Uterus (tissue), 4 donors: ENCODE results near the gene CFAP119. TPM values are rescaled to one million over a fixed set of nuclear protein-coding genes. Genes with fewer than 3 reads are reported as not detected.

Source experiments
- DNase-seq, 2 donors: peaks; one replicate each; pipeline ENCODE4 v3.0.0-alpha.2; 2019 to 2020
- H3K27ac ChIP-seq, 2 donors: fragments of 200-600 bp; sonication (generic); 1 replicate in 1 of 2; 2 replicates in 1 of 2; pipeline ENCODE4 v1.5.1; 2016 to 2018
- H3K27me3 ChIP-seq, 2 donors: fragments of 200-600 bp; sonication (generic); one replicate each; pipeline ENCODE4 v1.5.1; 2018 to 2019; ENCODE audit warnings: control low read depth in 1 of 2
- H3K36me3 ChIP-seq, 2 donors: fragments of 200-600 bp; sonication (generic); one replicate each; pipeline ENCODE4 v1.5.1; 2019; ENCODE audit warnings: control low read depth in 1 of 2
- H3K4me1 ChIP-seq, 2 donors: fragments of 200-600 bp; sonication (generic); one replicate each; pipeline ENCODE4 v1.5.1; 2018 to 2019; ENCODE audit warnings: control low read depth in 1 of 2
- H3K4me3 ChIP-seq, 2 donors: fragments of 200-600 bp; sonication (generic); 1 replicate in 1 of 2; 2 replicates in 1 of 2; pipeline ENCODE4 v1.5.1; 2018 to 2019; ENCODE audit warnings: mild to moderate bottlenecking in 1 of 2
- H3K9me3 ChIP-seq, 2 donors: fragments of 200-600 bp; sonication (generic); one replicate each; pipeline ENCODE4 v1.5.1; 2019; ENCODE audit warnings: control low read depth in 1 of 2
- POLR2A ChIP-seq, 2 donors: fragments of 450-650 bp; IDR thresholded peaks; one replicate each; pipeline ENCODE4 v1.6.1; 2016; ENCODE audit warnings: antibody characterized with exemption in 2 of 2, mild to moderate bottlenecking in 1 of 2, moderate library complexity in 1 of 2
- intact Hi-C: fragments of 100-400 bp; cut with DNase I; formaldehyde crosslinking; loops from one replicate; pipeline ENCODE4 v1.15.1; 2023; ENCODE audit warnings: low total_unique reads
- total RNA-seq, 4 donors: library from RNA; depleted of rRNA in 3 of 4; stranded (reverse); fragments of >200 nt in 3 of 4; gene quantifications; one replicate each; pipeline versions ENCODE4 v1.1.0 to v1.2.4, GENCODE V29; 2014 to 2023
- TF ChIP-seq, protein P1 (sequence below), 4 experiments: fragments of 200-600 bp in 2 of 4; fragments of 450-650 bp in 2 of 4; sonication (generic) in 2 of 4; IDR thresholded peaks; one replicate each; pipeline ENCODE4 v1.5.1; 2016 to 2019; ENCODE audit warnings: antibody characterized with exemption in 4 of 4, mild to moderate bottlenecking in 2 of 4, moderate library complexity in 1 of 4
- donor health status: DM: yes; HTN: yes; CAD: no.

The CFAP119 gene
- total RNA-seq, 4 donors from 2014 or later, result 4.1 to 9.1 TPM; not detected in 2

DNA sequence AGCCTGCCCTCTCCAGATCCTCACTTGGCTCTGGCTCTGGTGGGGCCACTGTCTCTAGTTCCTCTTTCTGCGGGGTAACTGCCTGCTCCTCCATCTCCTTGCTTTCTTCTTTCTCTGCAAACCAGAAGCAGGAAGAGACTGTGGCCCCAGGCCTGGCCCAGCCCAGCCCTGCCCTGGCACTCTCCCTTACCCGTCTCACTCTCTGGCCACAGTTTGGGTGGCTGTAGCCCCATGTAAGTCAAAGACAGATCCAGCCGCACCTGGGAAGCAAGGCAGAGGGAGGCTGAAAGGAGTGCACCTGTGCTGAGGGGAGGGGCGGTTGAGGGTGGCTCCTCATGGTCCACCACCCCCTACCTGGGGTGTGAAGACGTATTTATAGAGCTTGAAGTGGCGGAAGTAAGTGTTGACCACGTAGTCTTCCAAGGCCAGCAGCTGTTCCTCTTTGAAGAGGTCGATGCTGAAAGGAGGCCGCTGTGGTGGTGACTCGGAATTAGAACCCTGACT lies 2.8 kb downstream of the CFAP119 start:
- no peaks in the 10 kb centered on the region for H3K27me3 ChIP-seq
- no peak overlapping the region for H3K4me3 ChIP-seq
- DNase-seq, result no peak
- H3K36me3 ChIP-seq, result no peaks in the 10 kb centered on the region
- H3K27ac ChIP-seq, result no peak overlapping the region
- H3K9me3 ChIP-seq, result no peaks in the 10 kb centered on the region
- TF ChIP-seq POLR2A (IDR thresholded peaks at IDR 0.05), result no peak
- TF ChIP-seq, protein P1, sequence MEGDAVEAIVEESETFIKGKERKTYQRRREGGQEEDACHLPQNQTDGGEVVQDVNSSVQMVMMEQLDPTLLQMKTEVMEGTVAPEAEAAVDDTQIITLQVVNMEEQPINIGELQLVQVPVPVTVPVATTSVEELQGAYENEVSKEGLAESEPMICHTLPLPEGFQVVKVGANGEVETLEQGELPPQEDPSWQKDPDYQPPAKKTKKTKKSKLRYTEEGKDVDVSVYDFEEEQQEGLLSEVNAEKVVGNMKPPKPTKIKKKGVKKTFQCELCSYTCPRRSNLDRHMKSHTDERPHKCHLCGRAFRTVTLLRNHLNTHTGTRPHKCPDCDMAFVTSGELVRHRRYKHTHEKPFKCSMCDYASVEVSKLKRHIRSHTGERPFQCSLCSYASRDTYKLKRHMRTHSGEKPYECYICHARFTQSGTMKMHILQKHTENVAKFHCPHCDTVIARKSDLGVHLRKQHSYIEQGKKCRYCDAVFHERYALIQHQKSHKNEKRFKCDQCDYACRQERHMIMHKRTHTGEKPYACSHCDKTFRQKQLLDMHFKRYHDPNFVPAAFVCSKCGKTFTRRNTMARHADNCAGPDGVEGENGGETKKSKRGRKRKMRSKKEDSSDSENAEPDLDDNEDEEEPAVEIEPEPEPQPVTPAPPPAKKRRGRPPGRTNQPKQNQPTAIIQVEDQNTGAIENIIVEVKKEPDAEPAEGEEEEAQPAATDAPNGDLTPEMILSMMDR (IDR thresholded peaks at IDR 0.05), result no peak
- H3K4me1 ChIP-seq, result peaks cover 7 to 21% of the 10 kb centered on the region in 2 donors
- intact Hi-C loops, result no loop called here

DNA sequence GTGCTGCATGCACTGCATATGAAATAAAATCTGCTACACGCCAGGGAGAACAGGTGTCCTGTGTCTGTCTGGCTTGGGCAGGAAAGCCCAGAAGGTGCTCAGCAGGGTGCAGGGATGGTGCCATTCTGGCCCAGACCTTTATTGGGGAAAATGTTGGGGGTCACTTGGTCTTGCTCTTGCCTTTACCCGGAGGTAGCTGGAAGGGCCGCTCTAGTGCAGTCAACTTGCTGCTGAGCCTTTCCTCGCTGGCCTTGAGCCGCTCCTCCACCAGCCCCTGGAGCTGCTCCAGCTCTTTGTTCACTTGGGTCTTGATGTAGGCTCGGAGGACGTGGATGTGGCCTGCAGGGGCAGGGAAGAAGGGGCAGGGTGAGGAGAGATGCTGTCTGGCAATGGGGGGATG lies 4.5 kb downstream of the CFAP119 start:
- no peaks in the 10 kb centered on the region for H3K36me3 ChIP-seq
- intact Hi-C loops, result no loop called here
- TF ChIP-seq POLR2A (IDR thresholded peaks at IDR 0.05), result no peak
- TF ChIP-seq, protein P1 (IDR thresholded peaks at IDR 0.05), result no peak
- H3K27me3 ChIP-seq, result no peaks in the 10 kb centered on the region
- H3K4me3 ChIP-seq, result no peak overlapping the region
- no peak overlapping the region for H3K27ac ChIP-seq
- no peaks in the 10 kb centered on the region for H3K9me3 ChIP-seq
- peaks cover 4 to 9% of the 10 kb centered on the region in 2 donors for H3K4me1 ChIP-seq
- DNase-seq, result no peak

DNA sequence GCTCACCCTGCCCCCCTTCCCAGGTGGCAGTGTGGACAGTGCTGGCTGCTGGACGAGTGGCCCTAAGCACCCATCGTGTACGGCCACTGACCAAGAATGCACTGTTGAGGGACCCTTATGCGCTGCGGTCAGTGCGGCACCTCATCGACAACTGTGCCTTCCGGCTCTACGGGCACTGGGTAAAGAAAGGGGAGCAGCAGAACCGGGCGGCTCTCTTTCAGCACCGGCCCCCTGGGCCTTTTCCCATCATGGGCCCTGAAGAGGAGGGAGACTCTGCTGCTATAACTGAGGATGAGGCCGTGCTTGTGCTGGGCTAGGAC lies 5.1 kb downstream of the CFAP119 start:
- TF ChIP-seq POLR2A (IDR thresholded peaks at IDR 0.05), result no peak
- TF ChIP-seq, protein P1 (IDR thresholded peaks at IDR 0.05), result no peak
- intact Hi-C loops, result no loop called here
- H3K9me3 ChIP-seq, result no peaks in the 10 kb centered on the region
- H3K4me3 ChIP-seq, result no peak overlapping the region
- H3K27ac ChIP-seq, result no peak overlapping the region
- H3K36me3 ChIP-seq, result no peaks in the 10 kb centered on the region
- DNase-seq, result no peak
- no peaks in the 10 kb centered on the region for H3K27me3 ChIP-seq
- peaks cover 4 to 9% of the 10 kb centered on the region in 2 donors for H3K4me1 ChIP-seq

DNA sequence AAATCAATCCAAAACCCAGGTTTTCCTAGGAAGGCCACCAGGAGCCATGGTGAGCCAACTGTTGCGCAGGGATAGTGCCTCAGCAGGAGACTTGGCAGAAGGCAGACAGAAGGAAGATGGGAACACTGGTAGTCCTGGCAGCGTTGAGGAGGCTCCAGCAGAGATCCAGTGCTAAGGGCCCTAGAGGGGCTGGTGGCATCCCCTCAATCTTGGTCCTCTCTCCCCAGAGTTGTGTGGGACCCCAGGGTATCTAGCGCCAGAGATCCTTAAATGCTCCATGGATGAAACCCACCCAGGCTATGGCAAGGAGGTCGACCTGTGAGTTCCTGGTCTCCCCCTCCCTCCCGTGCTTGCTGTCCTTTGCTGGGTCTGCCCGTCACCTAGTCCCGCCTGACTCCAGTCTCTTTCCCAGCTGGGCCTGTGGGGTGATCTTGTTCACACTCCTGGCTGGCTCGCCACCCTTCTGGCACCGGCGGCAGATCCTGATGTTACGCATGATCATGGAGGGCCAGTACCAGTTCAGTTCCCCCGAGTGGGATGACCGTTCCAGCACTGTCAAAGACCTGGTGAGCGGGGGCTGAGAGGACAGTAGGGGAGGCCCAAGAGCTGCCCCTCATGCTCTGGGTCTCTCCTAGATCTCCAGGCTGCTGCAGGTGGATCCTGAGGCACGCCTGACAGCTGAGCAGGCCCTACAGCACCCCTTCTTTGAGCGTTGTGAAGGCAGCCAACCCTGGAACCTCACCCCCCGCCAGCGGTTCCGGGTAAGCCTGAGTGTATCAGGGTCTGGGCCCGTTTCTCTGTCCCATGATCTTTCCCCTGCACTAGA lies 5.7 kb downstream of the CFAP119 start:
- H3K4me1 ChIP-seq, result peaks cover 4 to 5% of the 10 kb centered on the region in 2 donors
- no peaks in the 10 kb centered on the region for H3K27me3 ChIP-seq
- no peak overlapping the region for H3K27ac ChIP-seq
- H3K9me3 ChIP-seq, result no peaks in the 10 kb centered on the region
- TF ChIP-seq, protein P1 (IDR thresholded peaks at IDR 0.05), result no peak
- no peak for TF ChIP-seq POLR2A (IDR thresholded peaks at IDR 0.05)
- no peaks in the 10 kb centered on the region for H3K36me3 ChIP-seq
- no peak overlapping the region for H3K4me3 ChIP-seq
- intact Hi-C loops, result no loop called here
- DNase-seq, result no peak

DNA sequence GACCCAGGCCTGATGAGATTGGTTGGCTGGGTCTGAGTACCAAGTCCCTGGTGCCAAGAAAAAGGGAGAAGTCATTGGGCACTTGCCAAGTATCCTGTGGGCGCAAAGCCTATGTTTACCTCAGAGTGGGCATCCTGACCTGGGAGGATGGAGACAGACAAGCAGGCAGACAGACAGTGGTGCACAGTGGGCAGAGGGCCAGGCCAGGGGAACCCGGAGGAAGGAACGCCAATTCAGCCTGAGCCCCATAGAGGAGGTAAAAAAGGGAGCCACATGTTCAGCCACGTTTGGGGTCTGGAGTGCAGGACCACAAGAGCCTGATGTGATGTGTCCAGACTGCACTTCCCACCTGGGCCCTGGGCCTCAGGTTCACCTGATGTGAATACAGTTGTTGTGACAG lies 8.3 kb downstream of the CFAP119 start:
- Histone ChIP-seq H3K9me3 (no peaks in the 10 kb centered on the region), H3K27ac (no peak overlapping the region), H3K4me3 (no peak overlapping the region), H3K4me1 (peaks cover 0 to 4% of the 10 kb centered on the region in 2 donors), H3K27me3 (no peaks in the 10 kb centered on the region), H3K36me3 (no peaks in the 10 kb centered on the region)
- intact Hi-C loops, result no loop called here
- DNase-seq, result no peak
- TF ChIP-seq, protein P1 (IDR thresholded peaks at IDR 0.05), result no peak
- TF ChIP-seq POLR2A (IDR thresholded peaks at IDR 0.05), result no peak
